B cell (primary cell): ENCODE measurements around the gene TRNP1. TPM values are rescaled to one million over a fixed set of nuclear protein-coding genes. Genes with fewer than 3 reads are reported as not detected.

Source experiments
- ATAC-seq: fragments of 200-7000 bp; cut with Tn5 transposase; one replicate; pipeline ENCODE4 v1.10.0; 2021; ENCODE audit warnings: low read depth, mild to moderate bottlenecking, moderate number of reproducible peaks, moderate library complexity
- CTCF ChIA-PET: fragments of 350-600 bp; sonication (Branson Sonifier 250); formaldehyde crosslinking; loops from one replicate; lab custom pipeline; 2021; ENCODE audit warnings: antibody characterized with exemption, inconsistent platforms; lab: Charles Lee
- POLR2A ChIA-PET: fragments of 350-600 bp; sonication (Branson Sonifier 250); formaldehyde crosslinking; loops from one replicate; lab custom pipeline; 2021; ENCODE audit warnings: antibody characterized with exemption; lab: Charles Lee
- DNase-seq: peaks from one replicate; pipeline ENCODE4 v3.0.0; 2013
- H2AFZ ChIP-seq: 2 replicates; pipeline ENCODE4 v1.6.1; 2012; ENCODE audit warnings: mild to moderate bottlenecking, low read depth, low read length; ENCODE audit not compliant: insufficient read depth, poor library complexity, severe bottlenecking
- H3K27ac ChIP-seq, 2 donors: 1 replicate in 1 of 2; 2 replicates in 1 of 2; pipeline ENCODE4 v1.5.1; 2012 to 2013; ENCODE audit warnings: low read length in 2 of 2, mild to moderate bottlenecking in 2 of 2, moderate library complexity in 1 of 2
- H3K27me3 ChIP-seq, 4 experiments: fragments of 200-600 bp in 1 of 4; sonication (generic) in 1 of 4; replicated peaks in 1 of 4; 1 replicate in 2 of 4; 2 replicates in 2 of 4; pipeline versions ENCODE4 v1.6.1 to v1.7.0; 2013 to 2016; ENCODE audit warnings: low read length in 3 of 4, mild to moderate bottlenecking in 2 of 4, mixed read lengths in 1 of 4, moderate library complexity in 1 of 4; ENCODE audit not compliant: insufficient read depth in 4 of 4, control insufficient read depth in 3 of 4; ENCODE audit errors: control extremely low read depth in 1 of 4
- H3K36me3 ChIP-seq, 2 experiments: replicated peaks in 1 of 2; 1 replicate in 1 of 2; 2 replicates in 1 of 2; pipeline versions ENCODE4 v1.6.1 to v1.7.1; 2013; ENCODE audit warnings: low read length in 1 of 2; ENCODE audit not compliant: insufficient read depth in 2 of 2, control insufficient read depth in 1 of 2; ENCODE audit errors: control extremely low read depth in 1 of 2, extremely low read depth in 1 of 2
- H3K4me1 ChIP-seq, 2 donors: fragments of 200-600 bp in 1 of 2; sonication (generic) in 1 of 2; 1 replicate in 1 of 2; 2 replicates in 1 of 2; pipeline versions ENCODE4 v1.5.1 to v1.6.1; 2013 to 2017; ENCODE audit warnings: low read length in 2 of 2; ENCODE audit not compliant: control insufficient read depth in 2 of 2, insufficient read depth in 2 of 2
- H3K4me2 ChIP-seq: replicated peaks from 2 replicates; pipeline ENCODE3; 2012; ENCODE audit warnings: mild to moderate bottlenecking, low read depth, low read length; ENCODE audit not compliant: poor library complexity, severe bottlenecking
- H3K4me3 ChIP-seq, 5 experiments: fragments of 200-600 bp in 1 of 5; sonication (generic) in 1 of 5; 1 replicate in 3 of 5; 2 replicates in 2 of 5; pipeline versions ENCODE4 v1.5.1 to v1.7.0; 2011 to 2016; ENCODE audit warnings: low read length in 4 of 5, mild to moderate bottlenecking in 4 of 5, low read depth in 2 of 5, control low read depth in 1 of 5, moderate library complexity in 1 of 5; ENCODE audit not compliant: insufficient read depth in 1 of 5; ENCODE audit errors: control extremely low read depth in 1 of 5, extremely low read depth in 1 of 5
- H3K79me2 ChIP-seq: fragments of 200-600 bp; sonication (generic); one replicate; pipeline ENCODE4 v1.6.0; 2016; ENCODE audit warnings: low read length; ENCODE audit not compliant: control insufficient read depth, insufficient read depth
- H3K9ac ChIP-seq: fragments of 200-600 bp; sonication (generic); 2 replicates; pipeline ENCODE4 v1.6.1; 2017; ENCODE audit warnings: mild to moderate bottlenecking, low read length, moderate library complexity
- H3K9me3 ChIP-seq, 3 donors: one replicate each; pipeline versions ENCODE4 v1.6.1 to v1.7.1; 2013; ENCODE audit warnings: low read length in 2 of 3; ENCODE audit not compliant: control insufficient read depth in 2 of 3, insufficient read depth in 1 of 3; ENCODE audit errors: control extremely low read depth in 1 of 3
- H4K20me1 ChIP-seq: 2 replicates; pipeline ENCODE4 v1.6.0; 2012; ENCODE audit warnings: mild to moderate bottlenecking, low read length; ENCODE audit not compliant: insufficient read depth, control insufficient read depth, poor library complexity, severe bottlenecking
- H3K27ac Mint-ChIP-seq: one replicate; pipeline ENCODE4 v1.8.0; 2021; ENCODE audit warnings: mixed read lengths
- H3K27me3 Mint-ChIP-seq: one replicate; pipeline ENCODE4 v1.8.0; 2021; ENCODE audit warnings: mixed read lengths
- H3K4me1 Mint-ChIP-seq: one replicate; pipeline ENCODE4 v1.8.0; 2021; ENCODE audit warnings: mixed read lengths
- H3K4me3 Mint-ChIP-seq: one replicate; pipeline ENCODE4 v1.8.0; 2021; ENCODE audit warnings: mixed read lengths
- H3K9me3 Mint-ChIP-seq: one replicate; pipeline ENCODE4 v1.8.0; 2022; ENCODE audit warnings: mixed read lengths; ENCODE audit not compliant: insufficient read depth
- EZH2 ChIP-seq: IDR thresholded peaks from 2 replicates; pipeline ENCODE4 v1.6.1; 2012; ENCODE audit warnings: borderline replicate concordance, low read depth, mild to moderate bottlenecking, moderate library complexity, low read length; ENCODE audit not compliant: insufficient read depth, poor library complexity, severe bottlenecking
- WGBS: methylation state at CpG from one replicate; pipeline ENCODE4 v1.1.5; 2013; ENCODE audit warnings: missing lambda C conversion rate; ENCODE audit not compliant: insufficient coverage; 5-methylcytosine and 5-hydroxymethylcytosine counted together
- intact Hi-C: fragments of 100-400 bp; cut with micrococcal nuclease; formaldehyde crosslinking; loops from one replicate; pipeline ENCODE4 v1.10.0; 2022
- polyA plus RNA-seq: library from polyadenylated mRNA; depleted of rRNA; stranded (reverse); fragments of >200 nt; gene quantifications from 2 replicates; pipeline ENCODE4 v1.2.3, GENCODE V29; 2012
- total RNA-seq, 2 donors: library from RNA; stranded (reverse); fragments of 120-200 nt in 1 of 2; gene quantifications; 1 replicate in 1 of 2; 2 replicates in 1 of 2; pipeline versions ENCODE4 v1.2.3 to v1.2.4, GENCODE V29; 2013 to 2022
- TF ChIP-seq, protein P1 (sequence below): fragments of 200-600 bp; IDR thresholded peaks from one replicate; pipeline ENCODE4 v1.8.0; 2022; ENCODE audit warnings: antibody characterized with exemption, mild to moderate bottlenecking

TRNP1 gene
- total and polyA plus RNA-seq, 2 donors (not counting 1 experiment from before 2014, with no cell fraction given), result 0.54 to 2.3 TPM

DNA sequence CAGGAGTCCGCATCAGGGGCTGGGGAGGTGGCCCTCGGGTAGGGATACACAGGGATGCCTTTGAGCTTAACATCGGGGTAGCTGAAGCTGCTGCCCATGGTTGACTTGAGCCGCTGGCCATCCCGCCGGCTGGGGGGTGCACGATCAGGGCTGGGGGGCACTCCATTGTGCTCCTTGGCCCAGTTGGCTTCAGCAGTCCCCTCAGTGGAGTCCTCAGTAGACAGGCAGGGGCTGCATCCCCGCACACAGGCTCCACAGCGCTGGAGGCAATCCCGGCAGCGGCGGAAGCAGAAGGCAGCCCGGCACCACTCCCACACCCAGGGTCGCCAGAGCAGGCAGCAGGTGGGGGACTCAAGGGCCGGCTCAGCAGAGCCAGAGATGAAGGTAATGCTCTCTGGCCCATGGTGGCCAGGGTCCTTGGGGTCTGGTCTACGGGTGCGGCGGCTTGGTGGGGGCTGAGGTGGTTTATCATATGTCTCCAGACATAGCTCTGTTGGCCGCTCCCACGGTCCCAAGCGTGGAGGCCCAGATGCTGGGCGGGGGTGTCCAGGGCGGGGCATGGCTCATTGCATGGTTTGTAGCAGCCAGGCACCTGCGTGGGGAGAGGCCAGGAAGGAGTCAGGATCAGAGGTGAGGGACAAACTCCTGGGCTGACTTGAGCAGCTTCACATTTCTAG, 41.5 kb upstream of the TRNP1 start:
- Mint-ChIP-seq H3K4me3 (no peak overlapping the region), H3K4me1 (no peaks in the 10 kb centered on the region), H3K27me3 (no peaks in the 10 kb centered on the region), H3K27ac (no peak overlapping the region), H3K9me3 (no peaks in the 10 kb centered on the region)
- ATAC-seq (no peak), DNase-seq (no peak)
- peaks cover 0 to under 1% (median 0%) of the 10 kb centered on the region in 4 experiments for H3K27me3 ChIP-seq
- POLR2A ChIA-PET, result interaction anchor here (0.5 kb wide), 1 partner anchor 211 kb away, joined by 5 read pairs; no protein-coding TSS in a partner anchor
- H3K9ac ChIP-seq, result no peak overlapping the region
- H3K4me1 ChIP-seq, result no peaks in the 10 kb centered on the region
- no peaks in the 10 kb centered on the region for H3K79me2 ChIP-seq
- H3K36me3 ChIP-seq, result no peaks in the 10 kb centered on the region
- no peak overlapping the region for H3K4me3 ChIP-seq
- H3K27ac ChIP-seq, result no peak overlapping the region
- no peak overlapping the region for H2AFZ ChIP-seq
- H3K4me2 ChIP-seq, result no peak overlapping the region
- 98% methylated on average over 24 of the region's 24 CpGs for WGBS
- CTCF ChIA-PET, result no interaction called here
- no peak for TF ChIP-seq EZH2
- TF ChIP-seq, protein P1, sequence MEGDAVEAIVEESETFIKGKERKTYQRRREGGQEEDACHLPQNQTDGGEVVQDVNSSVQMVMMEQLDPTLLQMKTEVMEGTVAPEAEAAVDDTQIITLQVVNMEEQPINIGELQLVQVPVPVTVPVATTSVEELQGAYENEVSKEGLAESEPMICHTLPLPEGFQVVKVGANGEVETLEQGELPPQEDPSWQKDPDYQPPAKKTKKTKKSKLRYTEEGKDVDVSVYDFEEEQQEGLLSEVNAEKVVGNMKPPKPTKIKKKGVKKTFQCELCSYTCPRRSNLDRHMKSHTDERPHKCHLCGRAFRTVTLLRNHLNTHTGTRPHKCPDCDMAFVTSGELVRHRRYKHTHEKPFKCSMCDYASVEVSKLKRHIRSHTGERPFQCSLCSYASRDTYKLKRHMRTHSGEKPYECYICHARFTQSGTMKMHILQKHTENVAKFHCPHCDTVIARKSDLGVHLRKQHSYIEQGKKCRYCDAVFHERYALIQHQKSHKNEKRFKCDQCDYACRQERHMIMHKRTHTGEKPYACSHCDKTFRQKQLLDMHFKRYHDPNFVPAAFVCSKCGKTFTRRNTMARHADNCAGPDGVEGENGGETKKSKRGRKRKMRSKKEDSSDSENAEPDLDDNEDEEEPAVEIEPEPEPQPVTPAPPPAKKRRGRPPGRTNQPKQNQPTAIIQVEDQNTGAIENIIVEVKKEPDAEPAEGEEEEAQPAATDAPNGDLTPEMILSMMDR, result no peak
- no peaks in the 10 kb centered on the region for H4K20me1 ChIP-seq
- intact Hi-C loops, result no loop called here
- H3K9me3 ChIP-seq, result peaks cover 0 to 2% (median 0%) of the 10 kb centered on the region in 3 donors

DNA sequence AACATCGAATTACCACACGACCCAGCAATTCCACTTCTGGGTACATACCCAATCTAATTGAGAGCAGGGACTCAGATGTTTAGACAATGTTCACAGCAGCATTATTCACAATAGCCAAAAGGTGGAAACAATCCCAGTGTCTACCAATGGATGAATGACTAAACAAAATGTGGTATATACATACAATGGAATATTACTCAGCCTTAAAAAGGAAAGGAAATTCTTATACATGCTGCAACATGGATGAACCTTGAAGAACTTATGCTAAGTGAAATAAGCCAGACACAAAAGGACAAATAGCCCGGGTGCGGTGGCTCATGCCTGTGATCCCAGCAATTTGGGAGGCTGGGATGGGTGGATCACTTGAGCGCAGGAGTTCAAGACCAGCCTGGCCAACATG, 40.1 kb upstream of the TRNP1 start:
- Mint-ChIP-seq H3K9me3 (no peaks in the 10 kb centered on the region), H3K4me3 (no peak overlapping the region), H3K27me3 (peaks cover 3% of the 10 kb centered on the region), H3K27ac (no peak overlapping the region), H3K4me1 (no peaks in the 10 kb centered on the region)
- CTCF ChIA-PET, result interaction anchor here (0.7 kb wide), 1 partner anchor 100 kb away, joined by 4 read pairs; no protein-coding TSS in a partner anchor
- H3K9ac ChIP-seq, result no peak overlapping the region
- H4K20me1 ChIP-seq, result no peaks in the 10 kb centered on the region
- 100% methylated on average over 5 of the region's 5 CpGs for WGBS
- H3K79me2 ChIP-seq, result no peaks in the 10 kb centered on the region
- H3K27ac ChIP-seq, result no peak overlapping the region
- intact Hi-C loops, result no loop called here
- H3K4me1 ChIP-seq, result no peaks in the 10 kb centered on the region
- DNase-seq (no peak), ATAC-seq (no peak)
- H3K27me3 ChIP-seq, result peaks cover 0 to 5% (median 2%) of the 10 kb centered on the region in 4 experiments
- TF ChIP-seq, protein P1, result no peak
- no peak for TF ChIP-seq EZH2
- POLR2A ChIA-PET, result interaction anchor here (0.7 kb wide), 1 partner anchor 37 kb away, joined by 5 read pairs; no protein-coding TSS in a partner anchor
- H3K36me3 ChIP-seq, result no peaks in the 10 kb centered on the region
- H2AFZ ChIP-seq, result no peak overlapping the region
- H3K4me3 ChIP-seq, result no peak overlapping the region
- H3K4me2 ChIP-seq, result no peak overlapping the region
- peaks cover 0 to 2% (median 0%) of the 10 kb centered on the region in 3 donors for H3K9me3 ChIP-seq
